H9 (cell line): ENCODE measurements around the gene TMEM106A. TPM values are rescaled to one million over a fixed set of nuclear protein-coding genes. Genes with fewer than 3 reads are reported as not detected.

Experiments
- DNase-seq: peaks from one replicate; pipeline ENCODE4 v3.0.0-alpha.2; 2017
- H2AFZ ChIP-seq: one replicate; pipeline ENCODE4 v1.6.1; 2013; ENCODE audit warnings: mild to moderate bottlenecking, low read length, control low read depth, moderate library complexity
- H2AK5ac ChIP-seq: 2 replicates; pipeline ENCODE4 v1.6.1; 2013; ENCODE audit warnings: low read length, control low read depth, mixed read lengths; ENCODE audit not compliant: insufficient read length
- H2BK120ac ChIP-seq: one replicate; pipeline ENCODE4 v1.6.1; 2013; ENCODE audit warnings: low read depth, mild to moderate bottlenecking, low read length, control low read depth, inconsistent platforms; ENCODE audit not compliant: poor library complexity, severe bottlenecking
- H2BK12ac ChIP-seq: 2 replicates; pipeline ENCODE4 v1.6.1; 2013; ENCODE audit warnings: low read length, control low read depth, mixed read lengths, low read depth; ENCODE audit not compliant: insufficient read length
- H2BK15ac ChIP-seq: 2 replicates; pipeline ENCODE4 v1.6.1; 2013; ENCODE audit warnings: low read depth, low read length, control low read depth
- H2BK20ac ChIP-seq: one replicate; pipeline ENCODE4 v1.6.1; 2013; ENCODE audit warnings: low read depth, mild to moderate bottlenecking, low read length, control low read depth, inconsistent platforms; ENCODE audit not compliant: poor library complexity, severe bottlenecking
- H2BK5ac ChIP-seq: 2 replicates; pipeline ENCODE4 v1.6.1; 2013; ENCODE audit warnings: low read length, control low read depth, mixed read lengths; ENCODE audit not compliant: insufficient read length
- H3K14ac ChIP-seq: 2 replicates; pipeline ENCODE4 v1.6.1; 2013; ENCODE audit warnings: low read length, control low read depth; ENCODE audit not compliant: insufficient read depth
- H3K18ac ChIP-seq: 2 replicates; pipeline ENCODE4 v1.6.1; 2013; ENCODE audit warnings: low read depth, mild to moderate bottlenecking, mixed read lengths, low read length, control low read depth; ENCODE audit not compliant: insufficient read length
- H3K23ac ChIP-seq: 2 replicates; pipeline ENCODE4 v1.6.1; 2013; ENCODE audit warnings: low read length, control low read depth, mixed read lengths, low read depth; ENCODE audit not compliant: insufficient read length
- H3K23me2 ChIP-seq: 2 replicates; pipeline ENCODE4 v1.6.1; 2013; ENCODE audit warnings: low read depth, mild to moderate bottlenecking, mixed read lengths, low read length, control low read depth; ENCODE audit not compliant: insufficient read length, poor library complexity, severe bottlenecking
- H3K27ac ChIP-seq: 2 replicates; pipeline ENCODE4 v1.5.1; 2013; ENCODE audit warnings: low read length, control low read depth, mixed read lengths, low read depth; ENCODE audit not compliant: insufficient read length
- H3K27me3 ChIP-seq: 2 replicates; pipeline ENCODE4 v1.6.1; 2013; ENCODE audit warnings: low read length, control low read depth, inconsistent platforms; ENCODE audit not compliant: insufficient read depth
- H3K4ac ChIP-seq: 2 replicates; pipeline ENCODE4 v1.6.1; 2013; ENCODE audit warnings: low read depth, mild to moderate bottlenecking, control low read depth, inconsistent platforms, low read length, moderate library complexity
- H3K4me1 ChIP-seq: 2 replicates; pipeline ENCODE4 v1.6.1; 2013; ENCODE audit warnings: low read length, control low read depth, inconsistent platforms; ENCODE audit not compliant: insufficient read depth
- H3K4me2 ChIP-seq: 2 replicates; pipeline ENCODE4 v1.6.1; 2013; ENCODE audit warnings: low read length, control low read depth, mixed read lengths; ENCODE audit not compliant: insufficient read length, insufficient read depth
- H3K56ac ChIP-seq: 2 replicates; pipeline ENCODE4 v1.6.1; 2013; ENCODE audit warnings: low read depth, mild to moderate bottlenecking, mixed read lengths, low read length, control low read depth; ENCODE audit not compliant: insufficient read length
- H3K79me1 ChIP-seq: 2 replicates; pipeline ENCODE4 v1.6.1; 2013; ENCODE audit warnings: low read depth, mild to moderate bottlenecking, moderate library complexity, low read length, control low read depth, inconsistent platforms; ENCODE audit not compliant: insufficient read depth, poor library complexity, severe bottlenecking
- H3K79me2 ChIP-seq: 2 replicates; pipeline ENCODE4 v1.6.1; 2013; ENCODE audit warnings: low read length, control low read depth, inconsistent platforms; ENCODE audit not compliant: insufficient read depth
- H3K9ac ChIP-seq: 2 replicates; pipeline ENCODE4 v1.6.1; 2013; ENCODE audit warnings: low read length, control low read depth, mixed read lengths; ENCODE audit not compliant: insufficient read length; ENCODE audit errors: extremely low read depth
- H3K9me3 ChIP-seq: one replicate; pipeline ENCODE4 v1.6.1; 2013; ENCODE audit warnings: low read depth, low read length, inconsistent platforms; ENCODE audit not compliant: control insufficient read depth
- H3T11ph ChIP-seq: one replicate; pipeline ENCODE4 v1.6.1; 2013; ENCODE audit warnings: mild to moderate bottlenecking, low read length, control low read depth, inconsistent platforms
- H4K20me1 ChIP-seq: one replicate; pipeline ENCODE4 v1.6.1; 2013; ENCODE audit not compliant: control insufficient read depth, insufficient read length, insufficient read depth
- H4K5ac ChIP-seq: 2 replicates; pipeline ENCODE4 v1.6.1; 2013; ENCODE audit warnings: low read depth, mild to moderate bottlenecking, mixed read lengths, low read length, control low read depth; ENCODE audit not compliant: insufficient read length
- H4K8ac ChIP-seq: replicated peaks from 2 replicates; pipeline ENCODE4 v1.6.1; 2013; ENCODE audit warnings: low read length, control low read depth, mixed read lengths, low read depth; ENCODE audit not compliant: insufficient read length
- H4K91ac ChIP-seq: 2 replicates; pipeline ENCODE4 v1.6.1; 2013; ENCODE audit warnings: low read depth, mild to moderate bottlenecking, moderate library complexity, mixed read lengths, low read length, control low read depth; ENCODE audit not compliant: insufficient read length
- H3K27ac Mint-ChIP-seq, 3 experiments: 2 replicates in 2 of 3; 3 replicates in 1 of 3; pipeline ENCODE4 v1.8.0; 2020 to 2021; ENCODE audit warnings: mixed read lengths in 3 of 3, mild to moderate bottlenecking in 1 of 3, moderate library complexity in 1 of 3
- H3K27me3 Mint-ChIP-seq: 2 replicates; pipeline ENCODE4 v1.8.0; 2021; ENCODE audit warnings: low read depth, mild to moderate bottlenecking, moderate library complexity, mixed read lengths
- H3K36me3 Mint-ChIP-seq, 3 experiments: 2 replicates in 2 of 3; 3 replicates in 1 of 3; pipeline ENCODE4 v1.8.0; 2020 to 2021; ENCODE audit warnings: low read depth in 3 of 3, mixed read lengths in 3 of 3; ENCODE audit not compliant: insufficient read depth in 1 of 3
- H3K4me1 Mint-ChIP-seq, 2 experiments: 2 replicates each; pipeline ENCODE4 v1.8.0; 2020; ENCODE audit warnings: mixed read lengths in 2 of 2
- H3K4me3 Mint-ChIP-seq, 2 experiments: 2 replicates in 1 of 2; 3 replicates in 1 of 2; pipeline ENCODE4 v1.8.0; 2020 to 2021; ENCODE audit warnings: mild to moderate bottlenecking in 2 of 2, mixed read lengths in 2 of 2, moderate library complexity in 1 of 2
- H3K9me3 Mint-ChIP-seq, 2 experiments: 2 replicates in 1 of 2; 3 replicates in 1 of 2; pipeline ENCODE4 v1.8.0; 2020; ENCODE audit warnings: mild to moderate bottlenecking in 2 of 2, mixed read lengths in 2 of 2, moderate library complexity in 1 of 2
- WGBS: extraction: QIAGEN DNeasy Blood & Tissue Kit; methylation state at CpG from one replicate; pipeline ENCODE4 v1.1.7; 2013; ENCODE audit warnings: missing lambda C conversion rate, low lambda C conversion rate, mixed read lengths; ENCODE audit not compliant: insufficient read length; ENCODE audit errors: extremely low coverage; 5-methylcytosine and 5-hydroxymethylcytosine counted together
- total RNA-seq: library from RNA; stranded (reverse); gene quantifications from 2 replicates; pipeline ENCODE4 v1.2.1, GENCODE V29; 2021
- TF ChIP-seq, protein P1 (sequence below): fragments of 200-600 bp; sonication (generic); conservative IDR thresholded peaks from 3 replicates; pipeline ENCODE4 v1.8.0; 2021; ENCODE audit warnings: antibody characterized with exemption, mild to moderate bottlenecking

The TMEM106A gene
- total RNA-seq, 1 experiment from 2014 or later: 3.7 TPM

DNA sequence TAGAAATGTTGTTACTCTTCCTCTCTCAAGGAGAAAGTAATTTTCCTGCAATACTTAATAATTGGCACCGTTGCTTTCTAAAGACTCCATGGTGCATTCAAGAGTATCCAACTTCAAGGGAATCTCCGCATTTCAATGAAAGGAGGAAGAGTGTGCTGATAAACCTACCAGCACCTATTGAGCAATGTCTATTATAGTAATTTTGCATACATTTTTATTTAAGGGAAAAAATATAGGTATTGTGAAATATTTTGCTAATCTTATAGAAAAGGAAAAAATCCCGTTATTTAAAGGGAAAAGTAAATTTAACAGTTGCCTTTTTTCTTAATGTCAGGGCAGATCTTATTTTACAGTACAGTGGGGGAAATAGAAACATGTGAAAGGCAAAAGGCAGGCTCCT lies 1.1 kb upstream of the TMEM106A start:
- no peak overlapping the region for H3K9ac ChIP-seq
- H2BK120ac ChIP-seq: no peak overlapping the region
- no peaks in the 10 kb centered on the region for H3K79me2 ChIP-seq
- no peaks in the 10 kb centered on the region; the same call in 1 of the 2 replicates for H3K27me3 Mint-ChIP-seq
- no peak overlapping the region for H3K14ac ChIP-seq
- H3K9me3 ChIP-seq: no peaks in the 10 kb centered on the region
- H3K4me1 Mint-ChIP-seq: peaks cover 17 to 20% of the 10 kb centered on the region in 2 experiments
- no peak overlapping the region for H3K27ac ChIP-seq
- H3K4me1 ChIP-seq: 0 out of 2 replicates have a peak, but pooled peaks cover 3% of the 10 kb centered on the region
- TF ChIP-seq, protein P1, sequence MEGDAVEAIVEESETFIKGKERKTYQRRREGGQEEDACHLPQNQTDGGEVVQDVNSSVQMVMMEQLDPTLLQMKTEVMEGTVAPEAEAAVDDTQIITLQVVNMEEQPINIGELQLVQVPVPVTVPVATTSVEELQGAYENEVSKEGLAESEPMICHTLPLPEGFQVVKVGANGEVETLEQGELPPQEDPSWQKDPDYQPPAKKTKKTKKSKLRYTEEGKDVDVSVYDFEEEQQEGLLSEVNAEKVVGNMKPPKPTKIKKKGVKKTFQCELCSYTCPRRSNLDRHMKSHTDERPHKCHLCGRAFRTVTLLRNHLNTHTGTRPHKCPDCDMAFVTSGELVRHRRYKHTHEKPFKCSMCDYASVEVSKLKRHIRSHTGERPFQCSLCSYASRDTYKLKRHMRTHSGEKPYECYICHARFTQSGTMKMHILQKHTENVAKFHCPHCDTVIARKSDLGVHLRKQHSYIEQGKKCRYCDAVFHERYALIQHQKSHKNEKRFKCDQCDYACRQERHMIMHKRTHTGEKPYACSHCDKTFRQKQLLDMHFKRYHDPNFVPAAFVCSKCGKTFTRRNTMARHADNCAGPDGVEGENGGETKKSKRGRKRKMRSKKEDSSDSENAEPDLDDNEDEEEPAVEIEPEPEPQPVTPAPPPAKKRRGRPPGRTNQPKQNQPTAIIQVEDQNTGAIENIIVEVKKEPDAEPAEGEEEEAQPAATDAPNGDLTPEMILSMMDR: no peak
- H3K23ac ChIP-seq: no peak overlapping the region
- H2BK12ac ChIP-seq: no peak overlapping the region
- H4K20me1 ChIP-seq: no peaks in the 10 kb centered on the region
- H2AFZ ChIP-seq: no peak overlapping the region
- WGBS: no CpG with 5 or more reads among the region's 3 CpGs
- H3K36me3 Mint-ChIP-seq: peaks cover 0 to 9% (median 8%) of the 10 kb centered on the region in 3 experiments; a peak in 4 of 7 replicates
- H2BK5ac ChIP-seq: no peak overlapping the region
- no peak overlapping the region for H3K4me2 ChIP-seq
- H3K4me3 Mint-ChIP-seq: peak overlapping the region; percentile 91 to 95
- H3T11ph ChIP-seq: no peak overlapping the region
- DNase-seq: no peak
- no peak overlapping the region for H2BK15ac ChIP-seq
- H4K91ac ChIP-seq: no peak overlapping the region
- H3K4ac ChIP-seq: no peak overlapping the region
- no peak overlapping the region for H3K56ac ChIP-seq
- H3K79me1 ChIP-seq: no peaks in the 10 kb centered on the region
- H3K27me3 ChIP-seq: no peaks in the 10 kb centered on the region
- H3K18ac ChIP-seq: no peak overlapping the region
- H3K23me2 ChIP-seq: peaks cover 7% of the 10 kb centered on the region
- H4K8ac ChIP-seq: no peak overlapping the region
- no peaks in the 10 kb centered on the region for H3K9me3 Mint-ChIP-seq
- H4K5ac ChIP-seq: no peak overlapping the region
- no peak overlapping the region for H2BK20ac ChIP-seq
- no peak overlapping the region for H2AK5ac ChIP-seq
- H3K27ac Mint-ChIP-seq: no peak overlapping the region
